ENCODE measurements around the gene EGR4. TPM values are rescaled to one million over a fixed set of nuclear protein-coding genes. Genes with fewer than 3 reads are reported as not detected.

EGR4 gene
- polyA plus RNA-seq, 3 donors = 0.12 to 0.15 TPM; not detected in 1

DNA sequence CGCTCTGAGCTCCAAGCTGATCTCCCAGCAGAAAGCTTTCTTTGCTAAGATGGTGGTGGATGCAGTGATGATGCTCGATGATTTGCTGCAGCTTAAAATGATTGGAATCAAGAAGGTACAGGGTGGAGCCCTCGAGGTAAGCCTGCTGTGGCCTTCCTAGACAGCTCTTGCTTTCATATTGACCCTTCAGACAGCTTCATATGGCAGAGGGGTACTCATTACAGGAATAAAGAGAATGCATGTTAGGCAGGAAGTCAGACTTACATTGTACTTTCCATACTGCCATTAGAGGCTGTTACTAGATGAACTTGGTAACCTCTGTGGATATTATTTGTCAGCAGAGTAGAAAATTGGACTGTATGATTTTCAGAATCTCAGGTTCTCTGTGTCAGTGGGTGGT lies 48.8 kb downstream of the EGR4 start:
- Mint-ChIP-seq H3K4me3 (no peak overlapping the region), H3K9me3 (no peaks in the 10 kb centered on the region), H3K27ac (no peak overlapping the region), H3K36me3 (peaks cover 78 to 90% of the 10 kb centered on the region in 2 donors), H3K27me3 (ENCODE audit: low read depth in 3 of 3) (no peaks in the 10 kb centered on the region), H3K4me1 (no peaks in the 10 kb centered on the region)
- intact Hi-C loops (cut with micrococcal nuclease) = no loop called here
- Histone ChIP-seq H3K9me3 (replicated peaks in 1 of 2; ENCODE audit: control insufficient read depth in 1 of 2, insufficient read depth in 1 of 2, low read length in 2 of 2) (no peaks in the 10 kb centered on the region), H2AFZ (ENCODE audit: insufficient read depth, low read depth, low read length, poor library complexity, severe bottlenecking) (no peak overlapping the region), H4K20me1 (ENCODE audit: insufficient read depth, low read length) (peaks cover 46% of the 10 kb centered on the region), H3K27me3 (ENCODE audit: control insufficient read depth in 2 of 2, insufficient read depth in 2 of 2, low read length in 2 of 2) (no peaks in the 10 kb centered on the region), H3K27ac (ENCODE audit: low read depth in 1 of 2, low read length in 2 of 2) (no peak overlapping the region), H3K36me3 (replicated peaks in 1 of 2; ENCODE audit: control insufficient read depth in 1 of 2, insufficient read depth in 2 of 2, low read length in 2 of 2) (peaks cover 88 to 100% of the 10 kb centered on the region in 2 donors), H3K4me1 (ENCODE audit: control insufficient read depth in 1 of 2, insufficient read depth in 2 of 2, low read length in 2 of 2) (no peaks in the 10 kb centered on the region), H3K4me3 (replicated peaks in 1 of 3; ENCODE audit: low read depth in 2 of 3, low read length in 3 of 3) (no peak overlapping the region), H3K9ac (ENCODE audit: insufficient read depth, low read length, poor library complexity, severe bottlenecking) (no peak overlapping the region), H3K79me2 (ENCODE audit: insufficient read depth, low read length) (peaks cover 14% of the 10 kb centered on the region), H3K4me2 (replicated peaks; ENCODE audit: extremely low read depth, low read length, poor library complexity, severe bottlenecking) (no peak overlapping the region)
- TF ChIP-seq, protein P1, sequence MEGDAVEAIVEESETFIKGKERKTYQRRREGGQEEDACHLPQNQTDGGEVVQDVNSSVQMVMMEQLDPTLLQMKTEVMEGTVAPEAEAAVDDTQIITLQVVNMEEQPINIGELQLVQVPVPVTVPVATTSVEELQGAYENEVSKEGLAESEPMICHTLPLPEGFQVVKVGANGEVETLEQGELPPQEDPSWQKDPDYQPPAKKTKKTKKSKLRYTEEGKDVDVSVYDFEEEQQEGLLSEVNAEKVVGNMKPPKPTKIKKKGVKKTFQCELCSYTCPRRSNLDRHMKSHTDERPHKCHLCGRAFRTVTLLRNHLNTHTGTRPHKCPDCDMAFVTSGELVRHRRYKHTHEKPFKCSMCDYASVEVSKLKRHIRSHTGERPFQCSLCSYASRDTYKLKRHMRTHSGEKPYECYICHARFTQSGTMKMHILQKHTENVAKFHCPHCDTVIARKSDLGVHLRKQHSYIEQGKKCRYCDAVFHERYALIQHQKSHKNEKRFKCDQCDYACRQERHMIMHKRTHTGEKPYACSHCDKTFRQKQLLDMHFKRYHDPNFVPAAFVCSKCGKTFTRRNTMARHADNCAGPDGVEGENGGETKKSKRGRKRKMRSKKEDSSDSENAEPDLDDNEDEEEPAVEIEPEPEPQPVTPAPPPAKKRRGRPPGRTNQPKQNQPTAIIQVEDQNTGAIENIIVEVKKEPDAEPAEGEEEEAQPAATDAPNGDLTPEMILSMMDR (IDR thresholded peaks at IDR 0.05) = no peak
- WGBS (ENCODE audit: insufficient coverage) = 100% methylated on average over 2 of the region's 3 CpGs
- no peak for DNase-seq

DNA sequence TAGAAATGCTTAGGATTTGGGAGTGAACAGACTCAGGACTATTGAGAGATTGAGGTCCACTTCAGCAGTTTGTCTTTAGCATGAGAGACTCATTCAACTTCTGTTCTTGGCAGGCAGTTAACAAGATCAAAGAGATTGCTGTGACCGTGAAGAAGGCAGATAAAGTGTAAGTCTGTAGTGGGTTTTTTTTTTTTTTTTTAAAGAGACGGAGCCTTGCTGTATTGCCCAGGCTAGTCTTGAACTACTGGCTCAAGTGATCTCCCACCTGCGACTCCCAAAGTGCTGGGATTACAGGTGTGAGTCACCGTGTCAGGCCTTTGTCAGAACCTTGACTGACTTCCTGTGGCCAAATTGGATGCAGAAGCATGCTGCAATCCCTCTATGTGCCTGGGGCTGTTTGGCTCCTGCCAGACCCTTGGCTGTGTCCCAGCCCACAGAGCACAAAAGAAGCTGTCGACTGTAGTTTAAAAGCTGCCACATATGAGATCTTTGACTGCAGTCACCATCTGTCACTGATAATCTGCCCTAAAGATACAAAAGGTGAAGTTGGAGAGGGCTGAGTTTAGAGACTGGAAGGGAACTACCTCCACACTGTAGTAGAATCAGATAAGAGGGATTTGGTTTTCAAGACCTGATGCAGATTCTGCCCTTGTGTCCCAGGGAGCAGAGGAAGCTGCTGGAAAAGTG lies 49.3 kb downstream of the EGR4 start:
- H3K4me1 Mint-ChIP-seq = no peaks in the 10 kb centered on the region
- TF ChIP-seq, protein P1 (IDR thresholded peaks at IDR 0.05) = no peak
- no peaks in the 10 kb centered on the region for H3K27me3 Mint-ChIP-seq (ENCODE audit: low read depth in 3 of 3)
- Histone ChIP-seq H3K36me3 (replicated peaks in 1 of 2; ENCODE audit: control insufficient read depth in 1 of 2, insufficient read depth in 2 of 2, low read length in 2 of 2) (peaks cover 88 to 100% of the 10 kb centered on the region in 2 donors), H4K20me1 (ENCODE audit: insufficient read depth, low read length) (peaks cover 51% of the 10 kb centered on the region), H3K9me3 (replicated peaks in 1 of 2; ENCODE audit: control insufficient read depth in 1 of 2, insufficient read depth in 1 of 2, low read length in 2 of 2) (no peaks in the 10 kb centered on the region), H3K4me2 (replicated peaks; ENCODE audit: extremely low read depth, low read length, poor library complexity, severe bottlenecking) (no peak overlapping the region), H3K4me1 (ENCODE audit: control insufficient read depth in 1 of 2, insufficient read depth in 2 of 2, low read length in 2 of 2) (no peaks in the 10 kb centered on the region), H3K27me3 (ENCODE audit: control insufficient read depth in 2 of 2, insufficient read depth in 2 of 2, low read length in 2 of 2) (no peaks in the 10 kb centered on the region), H3K27ac (ENCODE audit: low read depth in 1 of 2, low read length in 2 of 2) (no peak overlapping the region), H3K9ac (ENCODE audit: insufficient read depth, low read length, poor library complexity, severe bottlenecking) (no peak overlapping the region), H3K4me3 (replicated peaks in 1 of 3; ENCODE audit: low read depth in 2 of 3, low read length in 3 of 3) (no peak overlapping the region), H2AFZ (ENCODE audit: insufficient read depth, low read depth, low read length, poor library complexity, severe bottlenecking) (no peak overlapping the region), H3K79me2 (ENCODE audit: insufficient read depth, low read length) (peaks cover 20% of the 10 kb centered on the region)
- WGBS (ENCODE audit: insufficient coverage) = 88% methylated on average over 4 of the region's 5 CpGs
- no peak overlapping the region for H3K27ac Mint-ChIP-seq
- no peak for DNase-seq
- H3K4me3 Mint-ChIP-seq = no peak overlapping the region
- no peaks in the 10 kb centered on the region for H3K9me3 Mint-ChIP-seq
- H3K36me3 Mint-ChIP-seq = peaks cover 76 to 84% of the 10 kb centered on the region in 2 donors
- intact Hi-C loops (cut with micrococcal nuclease) = no loop called here

Small RNAs within 50 kb of the gene (small RNA-seq; reads per million reads assigned to genes)
- gene RNU6-111P (ENCODE audit: insufficient read length, low read depth) = not detected

Other genes starting within 250 kb of the EGR4 start
- 10 to 100 TPM in 1 of 3 donors, 1 to 10 TPM in 2; 5.9 to 28.6 (median 9.5) TPM for gene SFXN5, start 221.8 kb downstream of the EGR4 start, polyA plus RNA-seq
- under 1 TPM; 0.57 to 0.93 (median 0.61) TPM for gene RAB11FIP5, start 180.6 kb downstream of the EGR4 start, polyA plus RNA-seq
- not detected for gene NOTO, start 91.0 kb downstream of the EGR4 start, polyA plus RNA-seq
- gene SMYD5, start 79.3 kb downstream of the EGR4 start, polyA plus RNA-seq = 1 to 10 TPM; 1.6 to 5.2 (median 1.7) TPM
- gene PRADC1, start 60.3 kb downstream of the EGR4 start, polyA plus RNA-seq = 10 to 100 TPM in 2 of 3 donors, 1 to 10 TPM in 1; 9.0 to 49.2 (median 33.3) TPM
- 100 to 1,000 TPM in 2 of 3 donors, 10 to 100 TPM in 1; 56.8 to 151 (median 134) TPM for gene CCT7, start 59.2 kb downstream of the EGR4 start, polyA plus RNA-seq
- gene FBXO41, start 9.1 kb downstream of the EGR4 start, polyA plus RNA-seq = 10 to 100 TPM in 1 of 3 donors, under 1 TPM in 2; 0.29 to 17.1 (median 0.52) TPM
- 1 to 10 TPM in 1 of 3 donors, under 1 TPM in 2; 0.55 to 5.2 (median 0.64) TPM for gene ALMS1, start 92.3 kb upstream of the EGR4 start, polyA plus RNA-seq